Panc1 (cell line): Measurements from ENCODE around the gene TST.

Experiments used
- POLR2AphosphoS5 ChIP-seq: IDR thresholded peaks from 2 replicates; pipeline ENCODE4 v1.6.1; 2012; ENCODE audit warnings: mild to moderate bottlenecking, low read depth, low read length, moderate library complexity
- SIN3A ChIP-seq: IDR thresholded peaks from 2 replicates; pipeline ENCODE4 v1.6.1; 2012; ENCODE audit warnings: low read depth, mild to moderate bottlenecking, low read length, moderate library complexity, borderline replicate concordance; ENCODE audit not compliant: insufficient read depth
- TCF7L2 ChIP-seq: IDR thresholded peaks from 2 replicates; pipeline ENCODE4 v1.6.1; 2011; ENCODE audit warnings: mild to moderate bottlenecking, low read depth, low read length, inconsistent platforms
- TF ChIP-seq, protein P1 (sequence below): fragments of 450-650 bp; IDR thresholded peaks from 2 replicates; pipeline ENCODE4 v1.5.1; 2017; ENCODE audit warnings: mild to moderate bottlenecking

- TF ChIP-seq, protein P1, sequence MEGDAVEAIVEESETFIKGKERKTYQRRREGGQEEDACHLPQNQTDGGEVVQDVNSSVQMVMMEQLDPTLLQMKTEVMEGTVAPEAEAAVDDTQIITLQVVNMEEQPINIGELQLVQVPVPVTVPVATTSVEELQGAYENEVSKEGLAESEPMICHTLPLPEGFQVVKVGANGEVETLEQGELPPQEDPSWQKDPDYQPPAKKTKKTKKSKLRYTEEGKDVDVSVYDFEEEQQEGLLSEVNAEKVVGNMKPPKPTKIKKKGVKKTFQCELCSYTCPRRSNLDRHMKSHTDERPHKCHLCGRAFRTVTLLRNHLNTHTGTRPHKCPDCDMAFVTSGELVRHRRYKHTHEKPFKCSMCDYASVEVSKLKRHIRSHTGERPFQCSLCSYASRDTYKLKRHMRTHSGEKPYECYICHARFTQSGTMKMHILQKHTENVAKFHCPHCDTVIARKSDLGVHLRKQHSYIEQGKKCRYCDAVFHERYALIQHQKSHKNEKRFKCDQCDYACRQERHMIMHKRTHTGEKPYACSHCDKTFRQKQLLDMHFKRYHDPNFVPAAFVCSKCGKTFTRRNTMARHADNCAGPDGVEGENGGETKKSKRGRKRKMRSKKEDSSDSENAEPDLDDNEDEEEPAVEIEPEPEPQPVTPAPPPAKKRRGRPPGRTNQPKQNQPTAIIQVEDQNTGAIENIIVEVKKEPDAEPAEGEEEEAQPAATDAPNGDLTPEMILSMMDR, result no peak
- no peak for TF ChIP-seq TCF7L2
- no peak for TF ChIP-seq POLR2AphosphoS5
- no peak for TF ChIP-seq SIN3A
Measured at GRCh38 chr22:36964106-36964505, 55.1 kb downstream of the TST start.
